Measurements from ENCODE around the gene PGAP6.
"Not testable (repeated sequence)": the region's sequence is repeated elsewhere in the genome, so short reads cannot be mapped to it uniquely, and the experiment has no call there.

The PGAP6 gene

DNA sequence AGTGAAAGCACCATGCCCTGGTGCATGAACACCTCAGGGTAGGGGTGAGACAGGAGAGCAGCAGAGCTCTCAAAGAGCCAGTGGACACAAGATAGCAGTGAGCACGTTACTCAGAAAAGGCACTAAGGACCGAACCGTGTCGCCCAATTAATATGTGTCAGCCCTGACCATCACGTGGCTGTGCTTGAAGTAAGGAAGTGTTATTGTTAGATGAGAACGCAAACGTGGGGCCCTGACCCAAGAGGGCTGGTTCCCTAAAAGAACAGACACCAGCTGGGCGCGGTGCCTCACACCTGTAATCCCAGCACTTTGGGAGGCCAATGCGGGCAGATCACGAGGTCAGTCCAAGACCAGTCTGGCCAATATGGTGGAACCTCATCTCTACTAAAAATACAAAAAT is 45.5 kb downstream of the PGAP6 start:
- Histone ChIP-seq H3K4me1 (ENCODE audit: control insufficient read depth, insufficient read depth, low read length) (peaks cover 2% of the 10 kb centered on the region), H3K9ac (ENCODE audit: low read depth, low read length) (no peak overlapping the region), H3K36me3 (ENCODE audit: control insufficient read depth, insufficient read depth, low read length) (no peaks in the 10 kb centered on the region), H3K4me3 (ENCODE audit: low read depth, low read length) (no peak overlapping the region), H3K9me3 (ENCODE audit: control insufficient read depth, insufficient read depth, low read length) (no peaks in the 10 kb centered on the region), H3K27me3 (ENCODE audit: control insufficient read depth, insufficient read depth, low read length) (no peaks in the 10 kb centered on the region)

DNA sequence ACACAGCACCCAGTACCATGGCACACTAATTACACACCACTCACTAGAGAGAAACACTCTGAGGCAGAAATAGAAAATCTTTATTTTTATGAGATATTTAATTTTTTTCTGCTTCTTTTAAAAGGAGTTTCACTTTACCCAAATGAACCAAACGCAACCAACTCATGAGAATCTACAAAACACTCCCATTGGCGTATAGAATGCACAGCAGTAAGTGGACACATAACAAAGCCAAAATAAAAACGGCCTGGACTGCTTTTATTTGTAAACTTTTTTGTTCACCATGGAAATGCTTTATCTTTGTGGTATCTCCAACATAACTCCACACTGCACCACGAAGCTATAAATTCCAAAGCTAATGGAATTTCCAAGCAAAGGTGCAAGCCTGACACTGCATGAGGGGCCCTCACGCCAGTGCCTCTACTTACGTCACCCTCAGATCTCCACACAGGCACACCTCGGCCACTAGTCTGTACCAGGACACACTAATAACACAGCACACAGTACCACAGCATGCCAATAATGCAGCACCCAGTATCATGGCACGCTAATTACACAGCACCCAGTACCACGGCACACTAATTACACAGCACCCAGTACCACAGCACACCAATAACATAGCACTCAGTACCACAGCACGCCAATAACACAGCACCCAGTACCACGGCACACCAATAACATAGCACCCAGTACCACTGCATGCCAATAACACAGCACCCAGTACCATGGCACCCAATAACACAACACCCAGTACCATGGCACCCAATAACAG is 46.7 kb downstream of the PGAP6 start:
- H3K36me3 ChIP-seq (ENCODE audit: control insufficient read depth, insufficient read depth, low read length); H3K4me3 ChIP-seq (ENCODE audit: low read depth, low read length); H3K4me1 ChIP-seq (ENCODE audit: control insufficient read depth, insufficient read depth, low read length); H3K27me3 ChIP-seq (ENCODE audit: control insufficient read depth, insufficient read depth, low read length); H3K9me3 ChIP-seq (ENCODE audit: control insufficient read depth, insufficient read depth, low read length); H3K9ac ChIP-seq (ENCODE audit: low read depth, low read length): not testable (repeated sequence)

- not testable (repeated sequence) for H3K9ac ChIP-seq (ENCODE audit: low read depth, low read length); H3K9me3 ChIP-seq (ENCODE audit: control insufficient read depth, insufficient read depth, low read length); H3K36me3 ChIP-seq (ENCODE audit: control insufficient read depth, insufficient read depth, low read length); H3K4me1 ChIP-seq (ENCODE audit: control insufficient read depth, insufficient read depth, low read length); H3K27me3 ChIP-seq (ENCODE audit: control insufficient read depth, insufficient read depth, low read length); H3K4me3 ChIP-seq (ENCODE audit: low read depth, low read length)
Observed at GRCh38 chr16:334164-334832, 47.5 kb downstream of the PGAP6 start.

DNA sequence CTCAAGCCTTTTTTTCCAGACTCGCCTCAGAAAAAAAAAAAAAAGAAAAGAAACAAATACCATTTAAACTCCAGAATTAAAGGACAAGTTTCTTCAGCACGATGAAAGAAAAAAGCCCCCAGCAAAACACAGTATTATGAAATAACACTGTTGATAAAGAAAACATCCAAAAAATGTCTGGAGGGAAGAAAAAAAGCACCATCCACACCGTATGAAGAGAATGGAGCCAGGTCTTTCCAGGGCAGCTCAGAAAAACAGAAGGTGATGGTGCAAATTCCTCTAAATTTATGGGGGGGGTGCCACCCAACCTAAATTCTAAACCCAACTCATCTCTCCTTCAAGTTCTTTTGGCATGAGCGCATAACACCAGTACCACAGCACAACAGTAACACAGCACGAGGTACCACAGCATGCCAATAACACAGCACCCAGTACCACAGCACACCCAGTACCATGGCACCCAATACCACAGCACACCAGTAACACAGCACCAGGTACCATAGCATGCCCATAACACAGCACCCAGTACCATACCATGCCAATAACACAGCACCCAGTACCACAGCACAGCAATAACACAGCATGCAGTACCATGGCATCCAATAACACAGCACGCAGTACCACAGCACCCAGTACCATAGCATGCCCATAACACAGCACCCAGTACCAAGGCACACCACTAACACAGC is 48.2 kb downstream of the PGAP6 start:
- Histone ChIP-seq H3K9ac (ENCODE audit: low read depth, low read length) (no peak overlapping the region), H3K36me3 (ENCODE audit: control insufficient read depth, insufficient read depth, low read length) (no peaks in the 10 kb centered on the region), H3K4me1 (ENCODE audit: control insufficient read depth, insufficient read depth, low read length) (peaks cover 2% of the 10 kb centered on the region), H3K9me3 (ENCODE audit: control insufficient read depth, insufficient read depth, low read length) (no peaks in the 10 kb centered on the region), H3K4me3 (ENCODE audit: low read depth, low read length) (no peak overlapping the region), H3K27me3 (ENCODE audit: control insufficient read depth, insufficient read depth, low read length) (no peaks in the 10 kb centered on the region)

DNA sequence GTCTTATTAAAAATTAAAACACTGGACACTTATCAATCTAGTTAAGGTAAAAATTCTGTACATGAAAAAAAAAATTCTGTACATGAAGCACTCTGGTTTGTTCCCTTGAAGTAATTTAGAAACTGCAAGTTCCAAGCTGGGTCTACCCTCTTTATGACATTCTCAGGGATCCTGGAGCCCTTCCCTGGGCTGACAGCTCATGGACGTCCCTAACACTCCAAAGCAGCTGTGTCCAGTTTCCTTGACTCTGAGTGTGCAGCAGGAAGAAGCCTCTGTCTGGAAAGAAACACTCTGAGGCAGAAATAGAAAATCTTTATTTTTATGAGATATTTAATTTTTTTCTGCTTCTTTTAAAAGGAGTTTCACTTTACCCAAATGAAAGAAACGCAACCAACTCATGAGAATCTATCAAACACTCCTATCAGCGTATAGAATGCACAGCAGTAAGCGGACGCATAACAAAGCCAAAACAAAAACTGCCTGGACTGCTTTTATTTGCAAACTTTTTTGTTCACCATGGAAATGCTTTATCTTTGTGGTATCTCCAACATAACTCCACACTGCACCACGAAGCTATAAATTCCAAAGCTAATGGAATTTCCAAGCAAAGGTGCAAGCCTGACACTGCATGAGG is 50.5 kb downstream of the PGAP6 start:
- H3K36me3 ChIP-seq (ENCODE audit: control insufficient read depth, insufficient read depth, low read length); H3K9ac ChIP-seq (ENCODE audit: low read depth, low read length); H3K27me3 ChIP-seq (ENCODE audit: control insufficient read depth, insufficient read depth, low read length); H3K4me1 ChIP-seq (ENCODE audit: control insufficient read depth, insufficient read depth, low read length); H3K4me3 ChIP-seq (ENCODE audit: low read depth, low read length); H3K9me3 ChIP-seq (ENCODE audit: control insufficient read depth, insufficient read depth, low read length): not testable (repeated sequence)

DNA sequence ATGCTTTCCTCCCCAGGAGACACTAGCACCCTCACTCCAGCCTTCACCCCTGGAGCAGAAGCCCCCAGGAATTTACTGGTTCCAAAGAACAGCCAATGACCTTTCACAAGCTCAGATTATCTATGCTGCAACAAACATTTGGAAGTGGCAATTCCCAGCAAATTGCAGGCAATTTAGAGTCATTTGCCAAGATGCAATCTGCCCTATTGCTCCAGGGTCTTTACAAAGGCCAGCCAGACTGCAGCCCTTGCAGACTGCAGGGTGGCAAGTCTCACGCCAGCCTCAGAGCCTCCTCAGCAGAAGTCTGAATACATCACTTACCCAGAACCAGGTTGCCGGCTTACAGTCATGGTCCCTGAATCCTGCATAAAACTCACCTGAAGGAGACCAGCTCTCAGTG is 51.0 kb downstream of the PGAP6 start:
- H3K27me3 ChIP-seq (ENCODE audit: control insufficient read depth, insufficient read depth, low read length) = no peaks in the 10 kb centered on the region
- H3K36me3 ChIP-seq (ENCODE audit: control insufficient read depth, insufficient read depth, low read length) = no peaks in the 10 kb centered on the region
- H3K9me3 ChIP-seq (ENCODE audit: control insufficient read depth, insufficient read depth, low read length) = no peaks in the 10 kb centered on the region
- peaks cover 2% of the 10 kb centered on the region for H3K4me1 ChIP-seq (ENCODE audit: control insufficient read depth, insufficient read depth, low read length)
- no peak overlapping the region for H3K4me3 ChIP-seq (ENCODE audit: low read depth, low read length)
- H3K9ac ChIP-seq (ENCODE audit: low read depth, low read length) = no peak overlapping the region

DNA sequence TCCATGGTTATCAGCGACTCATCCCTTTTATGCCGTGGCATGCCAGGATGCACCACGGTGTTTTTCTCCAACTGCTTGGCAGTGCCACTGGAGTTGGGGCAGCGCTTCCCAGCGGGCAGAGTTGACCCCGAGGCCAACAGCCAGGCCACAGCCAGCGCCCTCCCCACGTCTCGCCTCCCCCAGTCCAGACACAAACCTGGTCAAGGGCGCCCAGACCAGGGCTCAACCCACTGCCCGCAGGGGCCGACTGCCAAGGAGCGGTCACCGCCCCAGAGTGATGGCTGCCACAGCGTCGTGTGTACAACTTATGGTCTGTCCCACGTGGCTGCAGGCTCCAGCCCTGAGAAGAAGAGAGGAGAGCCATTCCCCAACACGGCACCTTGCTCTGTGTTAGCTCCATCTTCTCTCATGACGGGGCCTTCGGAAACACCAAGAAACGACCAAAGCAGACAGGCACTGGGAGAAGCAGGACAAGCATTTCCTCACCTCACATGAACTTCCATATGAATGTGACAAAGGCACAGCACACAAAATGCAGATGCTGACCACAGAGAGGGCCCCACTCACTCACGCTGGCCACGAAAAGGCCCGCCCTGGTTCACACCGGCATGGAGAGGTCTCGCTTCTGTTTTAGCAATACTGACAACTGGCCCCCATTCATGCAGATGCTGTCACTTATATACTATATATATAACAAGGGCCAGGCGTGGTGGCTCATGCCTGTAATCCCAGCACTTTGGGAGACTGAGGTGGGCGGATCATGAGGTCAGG is 56.2 kb downstream of the PGAP6 start:
- H3K9me3 ChIP-seq (ENCODE audit: control insufficient read depth, insufficient read depth, low read length) = no peaks in the 10 kb centered on the region
- peaks cover 5% of the 10 kb centered on the region for H3K36me3 ChIP-seq (ENCODE audit: control insufficient read depth, insufficient read depth, low read length)
- H3K27me3 ChIP-seq (ENCODE audit: control insufficient read depth, insufficient read depth, low read length) = no peaks in the 10 kb centered on the region
- H3K4me3 ChIP-seq (ENCODE audit: low read depth, low read length) = no peak overlapping the region
- H3K4me1 ChIP-seq (ENCODE audit: control insufficient read depth, insufficient read depth, low read length) = no peaks in the 10 kb centered on the region
- no peak overlapping the region for H3K9ac ChIP-seq (ENCODE audit: low read depth, low read length)

DNA sequence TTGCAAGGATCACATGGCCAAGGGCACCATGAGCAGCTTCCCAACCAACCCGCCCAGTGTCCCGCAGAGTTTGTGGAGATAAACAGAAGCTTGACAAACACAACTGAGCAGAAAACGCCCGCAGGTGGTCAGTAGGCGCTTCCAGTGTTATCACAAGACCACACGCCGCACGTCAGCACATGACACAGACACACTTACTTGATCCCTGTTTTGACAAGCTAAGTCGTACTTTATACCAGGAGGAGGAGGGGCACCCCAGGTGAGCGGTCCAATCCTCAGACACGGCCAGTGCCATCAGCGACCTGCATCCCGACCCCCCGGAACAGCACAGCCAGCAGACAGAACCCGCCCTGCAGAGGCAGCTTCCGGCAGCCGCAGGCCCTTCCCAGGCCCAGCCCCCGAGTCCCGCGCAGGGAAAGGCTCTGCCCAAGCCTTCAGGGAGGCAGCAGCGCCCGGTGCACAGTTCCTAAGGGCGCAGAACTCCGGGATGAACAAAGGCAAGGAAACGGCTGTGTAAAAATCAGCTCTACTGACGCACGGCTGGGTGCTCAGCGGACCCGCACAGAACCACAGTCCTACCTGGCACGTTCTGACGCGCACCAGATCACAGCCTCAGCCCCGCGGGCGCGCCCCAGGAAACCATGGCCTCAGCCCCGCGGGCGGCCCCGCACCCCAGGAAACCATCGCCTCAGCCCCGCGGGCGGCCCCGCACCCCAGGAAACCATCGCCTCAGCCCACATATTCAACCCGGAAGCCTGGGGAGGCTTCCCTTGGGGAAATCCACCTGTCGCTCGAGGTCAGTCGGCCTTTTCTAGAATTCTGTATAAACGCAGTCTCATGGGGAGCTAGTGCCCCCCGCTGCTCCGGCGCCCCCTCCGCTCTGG is 57.1 kb downstream of the PGAP6 start:
- Histone ChIP-seq H3K36me3 (ENCODE audit: control insufficient read depth, insufficient read depth, low read length) (peaks cover 5% of the 10 kb centered on the region), H3K4me3 (ENCODE audit: low read depth, low read length) (no peak overlapping the region), H3K9ac (ENCODE audit: low read depth, low read length) (no peak overlapping the region), H3K9me3 (ENCODE audit: control insufficient read depth, insufficient read depth, low read length) (no peaks in the 10 kb centered on the region), H3K4me1 (ENCODE audit: control insufficient read depth, insufficient read depth, low read length) (no peaks in the 10 kb centered on the region), H3K27me3 (ENCODE audit: control insufficient read depth, insufficient read depth, low read length) (no peaks in the 10 kb centered on the region)

DNA sequence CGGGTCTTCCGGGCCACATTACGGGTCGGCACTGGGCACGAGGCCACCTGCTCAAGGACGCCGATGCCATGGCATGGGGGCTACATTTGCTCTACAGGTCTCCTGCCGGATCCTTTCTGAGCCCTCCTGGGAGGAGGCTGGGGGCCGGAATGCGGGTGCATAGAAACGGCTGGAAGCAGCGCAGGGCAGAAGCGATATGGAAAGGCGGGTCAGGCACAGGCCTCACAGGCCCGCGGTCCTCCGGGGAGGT is 57.7 kb downstream of the PGAP6 start:
- no peaks in the 10 kb centered on the region for H3K27me3 ChIP-seq (ENCODE audit: control insufficient read depth, insufficient read depth, low read length)
- H3K9ac ChIP-seq (ENCODE audit: low read depth, low read length) = no peak overlapping the region
- no peaks in the 10 kb centered on the region for H3K4me1 ChIP-seq (ENCODE audit: control insufficient read depth, insufficient read depth, low read length)
- H3K4me3 ChIP-seq (ENCODE audit: low read depth, low read length) = no peak overlapping the region
- H3K9me3 ChIP-seq (ENCODE audit: control insufficient read depth, insufficient read depth, low read length) = no peaks in the 10 kb centered on the region
- H3K36me3 ChIP-seq (ENCODE audit: control insufficient read depth, insufficient read depth, low read length) = peaks cover 5% of the 10 kb centered on the region

- peaks cover 9% of the 10 kb centered on the region for H3K36me3 ChIP-seq (ENCODE audit: control insufficient read depth, insufficient read depth, low read length)
- no peaks in the 10 kb centered on the region for H3K4me1 ChIP-seq (ENCODE audit: control insufficient read depth, insufficient read depth, low read length)
- H3K4me3 ChIP-seq (ENCODE audit: low read depth, low read length) = no peak overlapping the region
- H3K9me3 ChIP-seq (ENCODE audit: control insufficient read depth, insufficient read depth, low read length) = no peaks in the 10 kb centered on the region
- H3K27me3 ChIP-seq (ENCODE audit: control insufficient read depth, insufficient read depth, low read length) = no peaks in the 10 kb centered on the region
- H3K9ac ChIP-seq (ENCODE audit: low read depth, low read length) = no peak overlapping the region
Observed at GRCh38 chr16:322476-323143, 59.2 kb downstream of the PGAP6 start.

Measured in iPS-15b (cell line).